Measurements from ENCODE around the gene MPV17. TPM values are rescaled to one million over a fixed set of nuclear protein-coding genes. Genes with fewer than 3 reads are reported as not detected.
A peak's percentile ranks its signal among the peaks of the same experiment; 100 is the strongest.

The MPV17 gene
- total and polyA plus RNA-seq, 9 of the 15 experiments (the other 6 are each of a cell fraction or from before 2014, with no cell fraction given): 54.7 to 140 (median 70.2) TPM

- 69% methylated on average over 7 of the region's 7 CpGs for WGBS (ENCODE audit: insufficient coverage, low coverage, missing lambda C conversion rate)
- Histone ChIP-seq H3K4me2 (ENCODE audit: insufficient read depth, low read length) (no peak overlapping the region), H3K4me1 (replicated peaks in 1 of 2; ENCODE audit: control insufficient read depth in 2 of 2, insufficient read depth in 2 of 2, low read length in 2 of 2) (peaks cover 8 to 12% of the 10 kb centered on the region in 2 experiments; a peak in 4 of 5 replicates), H3K27me3 (ENCODE audit: control insufficient read depth in 2 of 2, insufficient read depth in 2 of 2, low read length in 2 of 2) (no peaks in the 10 kb centered on the region), H3K36me3 (ENCODE audit: control insufficient read depth, insufficient read depth, low read length) (peaks cover 18% of the 10 kb centered on the region; the same call in 2 of the 3 replicates), H3K9me1 (ENCODE audit: control insufficient read depth, insufficient read depth, low read length) (no peaks in the 10 kb centered on the region), H3K9ac (ENCODE audit: insufficient read depth in 1 of 2, low read depth in 2 of 2, low read length in 2 of 2) (no peak overlapping the region; a peak in 1 of 4 replicates), H3K27ac (ENCODE audit: extremely low read depth, low read depth, low read length) (no peak overlapping the region), H3K9me3 (replicated peaks; ENCODE audit: control insufficient read depth, insufficient read depth, low read depth, low read length) (no peaks in the 10 kb centered on the region), H3K4me3 (no peak overlapping the region), H4K20me1 (replicated peaks; ENCODE audit: control insufficient read depth, insufficient read depth, low read length) (no peaks in the 10 kb centered on the region), H2AFZ (ENCODE audit: low read depth, low read length) (no peak overlapping the region), H3K79me2 (ENCODE audit: control insufficient read depth, insufficient read depth, low read length) (peaks cover 91% of the 10 kb centered on the region)
- intact Hi-C loops (cut with micrococcal nuclease) (no loop called here), in situ Hi-C loops (cut with MboI) (no loop called here)
- ATAC-seq: no peak
- DNase-seq (ENCODE audit: extremely low read depth in 1 of 4, low spot score in 3 of 4): no peak
- no TSS peak for BruUV-seq (replicated peaks)
- FAIRE-seq: no peak
- POLR2A ChIA-PET: interaction anchor here (0.6 to 1.7 kb wide), 4 partner anchors 13 to 144 kb away, joined by 3 to 9 read pairs (median 4); no protein-coding TSS in a partner anchor
- TF ChIP-seq ZNF655 (CRISPR knock-in tag; IDR thresholded peaks at IDR 0.05): no peak
- TF ChIP-seq ZMIZ1 (IDR thresholded peaks at IDR 0.05; ENCODE audit: low read depth in 2 of 2, low read length in 2 of 2): no peak
- peak; percentile 41; the same call in 1 of the 2 replicates for TF ChIP-seq ZNF316 (IDR thresholded peaks at IDR 0.05)
- TF ChIP-seq MAFG (tag; conservative IDR thresholded peaks at IDR 0.05): peak; percentile 19
- peak; percentile 34; the same call in 1 of the 2 replicates for TF ChIP-seq ZNF121 (CRISPR knock-in tag; conservative IDR thresholded peaks at IDR 0.05)
- TF ChIP-seq C11orf30 (IDR thresholded peaks at IDR 0.05; ENCODE audit: low read depth): peak; percentile 58
- CTCF ChIA-PET (ENCODE audit: low intra/inter-chr PET ratio): no interaction called here
Observed at GRCh38 chr2:27350106-27350693, 27.3 kb upstream of the MPV17 start.

All from K562 (cell line).